Skin of body (tissue), 3 donors: ENCODE results near the gene CFAP65. TPM values are rescaled to one million over a fixed set of nuclear protein-coding genes. Genes with fewer than 3 reads are reported as not detected.

Experiments used
- DNase-seq: peaks from one replicate; lab custom pipeline; 2025; lab: John Stamatoyannopoulos, UW
- small RNA-seq: library from RNA; depleted of rRNA; stranded (forward); fragments of <200 nt; gene quantifications from one replicate; pipeline ENCODE3, GENCODE V24; 2014; ENCODE audit warnings: low replicate concordance
- total RNA-seq: library from RNA; depleted of rRNA; stranded (reverse); fragments of >200 nt; gene quantifications from one replicate; pipeline ENCODE4 v1.2.3, GENCODE V29; 2014

CFAP65 gene
- total RNA-seq, 1 donor from 2014 or later, result not detected

DNA sequence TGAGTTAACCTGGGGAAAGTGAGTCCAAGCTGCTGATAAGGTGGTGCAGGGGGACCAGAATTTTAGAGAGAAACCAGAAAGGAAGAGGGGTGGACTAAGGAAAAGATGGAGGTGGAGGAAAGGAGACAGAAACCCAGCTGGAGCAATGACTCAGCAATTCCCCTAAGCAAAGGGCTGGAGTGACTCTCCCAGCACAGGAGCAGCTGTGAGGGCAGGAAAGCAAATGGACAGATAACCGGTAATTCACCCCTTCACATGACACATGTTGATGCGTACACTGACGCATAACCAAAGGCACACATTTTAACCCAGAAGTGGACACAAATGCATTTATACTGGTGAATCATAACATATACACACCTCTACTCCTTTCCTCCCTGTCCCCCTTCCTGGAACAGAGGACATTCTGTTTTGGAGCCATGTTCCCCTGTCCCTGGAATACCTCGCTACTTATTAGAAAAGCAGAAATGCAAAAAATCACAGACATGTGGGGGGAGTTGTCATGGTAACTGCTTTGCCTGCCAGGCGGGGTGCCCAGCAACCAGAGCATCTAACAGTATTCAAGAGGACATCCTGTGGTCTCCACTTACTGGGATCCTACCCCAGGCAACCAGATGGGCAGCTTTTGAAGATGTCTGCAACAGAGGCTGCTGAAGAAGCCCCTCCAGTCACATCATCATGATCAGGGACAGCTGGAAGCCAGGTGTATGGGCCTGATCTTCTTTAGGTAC is 77.1 kb downstream of the CFAP65 start:
- DNase-seq, result no peak

DNA sequence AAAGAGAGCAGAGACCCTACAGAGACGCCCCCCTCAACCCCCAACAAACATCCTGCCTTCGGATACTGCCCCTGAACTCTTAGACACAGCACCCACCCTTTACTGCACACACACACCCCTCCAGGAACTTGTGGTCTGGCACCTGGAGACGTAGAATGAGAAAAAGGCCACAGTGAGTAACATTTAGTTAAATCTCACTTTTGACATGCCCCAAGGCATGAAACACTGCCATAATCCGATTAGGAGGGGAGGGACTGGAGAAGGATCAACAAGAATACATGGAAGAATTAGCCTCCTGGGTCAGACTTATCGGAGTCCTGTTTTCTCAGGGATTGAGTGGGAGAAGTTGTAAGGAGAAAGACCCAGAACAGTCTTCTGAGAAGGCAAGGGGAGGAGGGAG is 77.7 kb downstream of the CFAP65 start:
- DNase-seq, result no peak

DNA sequence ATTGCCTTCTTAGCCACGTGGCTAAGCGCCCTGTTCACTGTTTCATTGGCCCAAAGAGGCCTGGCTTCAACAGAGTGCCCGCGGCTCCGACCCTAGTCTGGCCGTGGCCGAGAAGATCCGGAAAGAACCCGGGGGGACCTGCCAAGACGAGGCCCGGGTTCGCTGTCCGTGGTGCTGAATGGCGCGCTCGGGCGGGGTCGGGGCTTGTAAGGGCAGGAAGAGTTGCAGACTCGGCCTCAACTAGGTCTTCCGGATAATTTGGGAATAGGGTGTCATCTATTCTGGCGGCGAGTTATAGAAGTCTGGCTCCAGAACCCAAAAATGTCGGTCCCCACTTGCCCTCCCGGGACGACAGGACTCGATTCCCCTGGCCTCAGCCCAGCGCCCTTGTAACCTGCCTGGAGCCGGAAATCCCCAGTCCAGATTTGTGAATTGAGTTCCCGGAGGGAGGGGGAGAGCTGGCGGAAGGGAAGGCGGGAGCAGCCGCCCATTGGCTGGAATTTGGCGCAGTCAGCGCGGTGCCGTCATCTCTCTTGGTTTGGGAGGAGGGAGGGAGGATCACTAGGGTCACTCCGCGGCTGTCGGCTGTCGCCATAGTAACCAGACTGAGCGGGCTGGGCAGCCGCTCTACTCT is 78.3 kb downstream of the CFAP65 start:
- peak; percentile 35 for DNase-seq

DNA sequence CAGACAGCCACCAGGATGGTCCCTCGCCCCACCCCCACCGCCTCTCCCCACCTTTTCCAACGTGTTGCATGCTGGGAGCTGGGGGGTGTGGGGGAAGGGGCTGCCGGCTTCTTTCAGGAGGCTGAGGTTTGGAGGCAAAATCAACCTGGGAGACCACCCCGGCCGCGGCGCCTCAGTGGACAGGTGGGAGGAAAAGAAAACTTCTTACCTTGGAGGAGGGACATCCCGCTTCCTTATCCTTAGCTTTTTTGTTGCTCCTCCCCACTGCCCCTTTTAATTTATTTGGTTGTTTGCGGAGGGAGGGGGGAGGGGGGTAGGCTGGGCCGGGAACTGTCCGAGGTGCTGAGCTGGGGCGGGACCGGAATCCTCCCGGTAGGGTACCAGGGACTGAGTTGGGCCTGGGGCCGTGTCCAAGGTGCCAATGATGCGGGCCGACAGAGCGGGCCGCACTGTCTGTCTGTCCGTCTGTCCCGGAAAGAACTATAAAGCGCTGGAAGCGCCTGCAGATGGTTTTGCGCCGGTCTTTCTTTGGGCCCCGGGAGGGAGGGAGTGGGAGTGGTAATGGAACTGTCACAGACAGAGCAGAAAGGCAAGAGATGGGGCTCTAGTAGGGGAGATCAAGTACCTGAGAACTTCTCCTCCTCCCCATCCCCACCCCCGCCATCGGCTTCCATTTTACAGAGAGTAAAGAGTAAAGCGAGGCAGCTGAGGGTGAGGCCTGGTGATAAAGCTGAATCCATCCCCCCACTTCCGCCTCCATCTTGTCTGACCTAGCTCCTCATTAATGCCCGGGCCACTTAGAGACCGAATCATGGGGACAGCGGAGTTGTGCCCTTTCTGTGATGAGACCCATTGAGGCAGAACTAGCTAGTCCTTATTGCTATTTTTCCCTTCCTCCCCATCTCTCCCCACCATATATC is 79.4 kb downstream of the CFAP65 start:
- DNase-seq, result no peak

DNA sequence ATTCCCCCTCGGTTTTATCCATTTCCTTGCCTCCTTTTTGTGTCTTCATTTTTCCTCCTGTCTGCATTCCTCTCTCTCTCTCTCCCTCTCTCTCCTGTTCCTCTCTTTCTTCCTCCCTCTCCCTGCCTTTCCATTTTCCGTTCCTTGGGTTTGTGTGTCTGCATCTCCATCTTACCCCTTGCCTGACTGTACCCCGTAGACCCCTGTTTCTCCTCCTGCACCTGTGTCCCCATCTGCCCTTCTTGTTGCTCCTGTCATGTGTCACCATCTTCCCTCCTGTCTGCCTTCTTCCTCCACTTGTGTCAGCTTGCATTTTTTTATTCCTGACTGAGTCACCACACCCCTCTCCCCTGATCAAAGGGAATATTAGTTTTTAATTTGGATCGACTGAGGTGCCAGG is 80.1 kb downstream of the CFAP65 start:
- no peak for DNase-seq

DNA sequence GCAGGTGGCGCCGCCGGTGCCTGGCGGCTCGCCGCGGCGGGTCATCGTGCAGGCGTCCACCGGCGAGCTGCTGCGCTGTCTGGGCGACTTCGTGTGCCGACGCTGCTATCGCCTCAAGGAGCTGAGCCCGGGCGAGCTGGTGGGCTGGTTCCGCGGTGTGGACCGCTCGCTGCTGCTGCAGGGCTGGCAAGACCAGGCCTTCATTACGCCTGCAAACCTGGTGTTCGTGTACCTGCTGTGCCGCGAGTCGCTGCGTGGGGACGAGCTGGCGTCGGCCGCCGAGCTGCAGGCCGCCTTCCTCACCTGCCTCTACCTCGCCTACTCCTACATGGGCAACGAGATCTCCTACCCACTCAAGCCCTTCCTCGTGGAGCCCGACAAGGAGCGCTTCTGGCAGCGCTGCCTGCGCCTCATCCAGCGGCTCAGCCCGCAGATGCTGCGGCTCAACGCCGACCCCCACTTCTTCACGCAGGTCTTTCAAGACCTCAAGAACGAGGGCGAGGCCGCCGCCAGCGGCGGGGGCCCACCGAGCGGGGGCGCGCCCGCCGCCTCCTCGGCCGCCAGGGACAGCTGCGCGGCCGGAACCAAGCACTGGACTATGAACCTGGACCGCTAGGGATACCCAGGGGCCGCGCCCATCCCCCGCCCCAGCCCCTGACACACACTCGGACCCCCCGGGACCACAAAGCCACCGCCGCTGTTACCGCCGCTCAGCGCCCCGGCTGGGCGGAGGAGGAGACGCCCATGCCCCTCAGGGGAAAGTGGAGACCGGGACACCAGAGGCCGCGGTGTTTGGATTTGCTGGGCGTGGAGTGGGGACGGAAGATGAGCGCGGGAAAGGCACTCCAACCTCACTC is 80.8 kb downstream of the CFAP65 start:
- DNase-seq, result no peak

DNA sequence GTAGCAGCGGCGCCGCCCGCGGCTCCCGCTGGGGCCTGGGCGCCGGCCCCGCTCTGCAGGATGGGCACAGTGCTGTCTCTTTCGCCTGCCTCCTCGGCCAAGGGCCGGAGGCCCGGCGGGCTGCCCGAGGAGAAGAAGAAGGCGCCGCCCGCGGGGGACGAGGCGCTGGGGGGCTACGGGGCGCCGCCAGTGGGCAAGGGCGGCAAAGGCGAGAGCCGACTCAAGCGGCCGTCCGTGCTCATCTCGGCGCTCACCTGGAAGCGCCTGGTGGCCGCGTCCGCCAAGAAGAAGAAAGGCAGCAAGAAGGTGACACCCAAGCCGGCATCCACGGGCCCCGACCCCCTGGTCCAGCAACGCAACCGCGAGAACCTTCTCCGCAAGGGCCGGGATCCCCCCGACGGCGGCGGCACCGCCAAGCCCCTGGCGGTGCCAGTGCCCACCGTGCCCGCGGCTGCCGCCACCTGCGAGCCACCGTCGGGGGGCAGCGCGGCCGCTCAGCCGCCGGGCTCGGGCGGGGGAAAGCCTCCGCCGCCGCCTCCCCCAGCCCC is 81.5 kb downstream of the CFAP65 start:
- DNase-seq, result no peak

DNA sequence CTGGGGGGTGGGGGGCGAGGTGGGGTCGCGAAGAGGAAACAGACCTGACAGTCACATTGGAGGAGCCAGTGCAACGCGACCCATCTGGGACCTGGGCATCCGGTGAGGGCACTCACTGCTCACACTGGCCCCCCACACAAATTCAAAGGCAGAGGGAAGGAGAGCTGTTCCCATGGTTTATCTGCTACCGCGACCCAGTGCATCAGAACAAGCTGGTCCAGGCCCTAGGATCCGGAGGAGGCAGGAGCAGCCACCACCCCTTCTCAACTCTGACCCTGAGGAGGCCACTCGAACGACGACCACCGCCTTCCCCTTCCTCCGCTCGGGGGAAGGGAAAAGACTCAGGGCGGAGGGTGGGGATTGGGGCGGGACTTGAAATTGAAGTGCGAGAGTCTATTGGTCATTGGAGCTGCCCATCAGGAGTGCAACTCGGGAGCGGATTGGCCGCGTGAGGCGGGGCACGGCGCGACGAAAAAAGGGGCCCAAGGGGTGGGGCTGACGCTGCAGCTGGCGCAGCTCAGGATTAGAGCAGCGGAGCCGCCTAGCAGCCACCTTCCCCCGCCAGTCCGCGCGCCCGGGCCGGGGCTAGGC is 82.1 kb downstream of the CFAP65 start, which contains the start of gene CDK5R2:
Gene CDK5R2 (plus strand): TSS at position 526 of the 591 bp plus-strand sequence. CDS start 155 bp downstream, outside the sequence.
- peak; percentile 67 for DNase-seq

DNA sequence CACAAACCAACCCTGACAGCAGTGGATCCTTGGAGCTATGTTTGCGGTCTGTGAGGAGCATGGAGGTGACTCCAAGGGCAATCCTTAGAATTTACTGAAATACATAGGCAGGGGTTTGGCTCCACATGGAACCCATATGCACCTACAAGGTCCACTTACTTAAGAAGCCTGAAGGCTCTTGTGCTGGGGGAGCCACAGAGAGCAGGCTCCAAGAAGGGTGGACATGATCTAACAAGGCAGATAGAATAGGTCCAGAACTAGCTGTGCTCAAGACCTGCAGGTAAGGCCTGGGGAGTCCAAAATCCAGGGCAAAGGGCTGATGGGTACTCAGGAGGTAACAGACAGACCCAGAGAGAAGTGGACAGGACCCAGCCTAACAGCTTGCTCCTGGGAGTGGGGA is 83.0 kb downstream of the CFAP65 start:
- no peak for DNase-seq

DNA sequence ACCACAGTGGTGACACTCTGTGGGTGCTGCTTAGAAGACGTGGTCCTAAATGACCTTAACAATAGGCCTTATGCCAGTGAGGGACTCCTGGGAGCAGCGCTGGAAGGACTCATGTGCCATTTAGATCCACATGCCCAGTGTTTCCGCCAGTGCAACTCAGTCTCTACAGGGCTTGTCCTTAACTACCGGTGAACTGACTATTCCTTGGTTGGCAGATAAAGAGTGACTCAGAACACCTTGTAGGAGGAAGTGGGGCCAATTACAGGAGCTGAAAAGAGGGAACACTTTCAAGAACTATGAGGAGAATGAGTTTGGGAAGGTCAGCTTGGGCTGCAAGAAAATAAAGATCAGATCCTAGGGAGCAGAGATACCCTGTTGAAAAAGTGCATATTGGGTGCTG is 83.6 kb downstream of the CFAP65 start:
- no peak for DNase-seq

DNA sequence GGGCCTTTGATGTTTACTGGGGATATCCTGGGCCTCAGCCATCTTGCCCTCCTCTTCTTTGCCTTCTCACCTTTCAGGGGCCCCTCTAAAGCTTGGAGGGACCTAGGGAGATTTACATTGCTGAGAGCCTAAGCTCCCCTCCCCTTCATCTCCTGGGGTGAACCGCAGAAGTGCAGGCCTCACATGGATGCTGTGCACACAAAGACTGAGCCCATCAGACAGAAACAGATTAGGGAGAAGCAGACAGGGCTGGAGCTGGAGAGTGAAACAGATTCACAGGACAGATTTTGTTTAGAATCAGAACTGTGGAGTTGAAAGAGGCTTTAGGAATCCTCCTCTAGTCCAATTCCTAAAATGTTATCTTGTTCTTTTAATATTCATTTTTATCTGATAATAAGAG is 85.3 kb downstream of the CFAP65 start:
- DNase-seq, result no peak

DNA sequence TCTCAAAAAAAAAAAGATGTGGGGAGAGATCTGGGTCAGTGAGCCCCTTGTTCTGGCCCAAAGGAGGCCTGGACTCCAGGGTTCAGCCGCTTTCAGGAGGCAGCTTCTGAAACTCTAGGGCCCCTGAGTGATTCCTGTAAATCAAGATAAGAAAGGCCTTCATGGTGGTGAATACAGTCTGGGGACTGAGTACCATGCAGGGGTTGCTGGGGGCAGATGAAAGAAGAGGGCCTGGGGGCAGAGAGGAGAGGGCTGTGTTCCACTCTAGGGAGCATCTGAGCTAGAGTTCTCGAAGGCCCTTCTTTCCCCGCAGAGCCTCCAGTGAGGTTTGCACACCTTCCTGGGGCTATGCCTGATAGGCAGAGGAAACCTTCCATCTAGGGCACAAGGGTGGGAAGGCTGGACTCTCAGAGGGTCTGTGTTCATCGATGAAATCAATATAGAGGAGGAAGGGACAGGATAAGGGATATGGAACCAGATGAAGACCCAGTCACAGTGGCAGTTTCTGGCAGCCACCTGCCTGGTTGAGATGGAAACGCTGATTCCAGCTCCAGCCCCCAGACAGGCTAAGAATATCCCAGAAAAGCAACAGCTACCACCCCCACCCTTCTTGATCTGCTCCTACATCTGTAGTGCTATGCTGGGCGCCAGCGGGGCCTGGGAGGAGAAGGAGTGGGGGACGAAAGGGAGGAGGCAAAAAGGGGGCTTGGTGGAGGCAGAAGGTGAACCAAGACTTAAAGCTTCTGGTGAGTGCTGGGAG is 86.6 kb downstream of the CFAP65 start:
- DNase-seq, result no peak

DNA sequence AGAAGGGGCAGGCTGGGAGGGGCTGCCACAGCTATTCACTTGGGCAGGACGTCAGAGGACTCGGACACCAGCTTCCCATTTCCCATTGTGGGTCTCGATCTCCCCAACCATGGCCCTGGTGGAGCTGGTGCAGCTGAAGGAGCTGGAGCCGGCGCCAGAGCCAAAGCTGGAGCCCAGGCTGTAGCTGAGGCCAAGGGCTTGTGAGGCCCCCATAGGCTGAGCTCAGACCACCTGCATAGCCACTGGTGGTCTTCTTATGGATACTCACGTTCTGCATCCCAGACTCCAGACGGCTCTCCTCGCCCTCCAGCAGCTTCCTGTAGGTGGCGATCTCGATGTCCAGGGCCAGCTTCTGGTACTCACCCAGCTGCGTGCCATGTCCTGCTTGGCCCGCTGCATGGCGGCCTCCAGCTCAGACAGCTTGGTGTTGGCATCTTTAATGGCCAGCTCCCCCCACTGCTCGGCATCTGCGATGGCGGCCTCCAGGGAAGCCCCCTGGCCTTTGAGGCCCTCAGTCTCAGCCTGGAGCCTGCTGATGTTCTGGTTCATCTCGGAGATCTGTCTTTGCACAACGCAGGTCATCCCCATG is 87.9 kb downstream of the CFAP65 start:
- no peak for DNase-seq

Small RNAs within 50 kb of the gene (small RNA-seq; reads per million reads assigned to genes)
- not detected for gene MIR3131
- gene MIR375, result 70.6 reads per million, percentile 96 among the genes with 10 or more reads in this experiment

Other genes starting within 250 kb of the CFAP65 start
- gene PRKAG3, start 209.7 kb downstream of the CFAP65 start, total RNA-seq, result 2.5 TPM
- gene WNT6, start 181.7 kb downstream of the CFAP65 start, total RNA-seq, result 1.7 TPM
- 5.7 TPM for gene WNT10A, start 160.7 kb downstream of the CFAP65 start, total RNA-seq
- gene CDK5R2, start 81.8 kb downstream of the CFAP65 start, total RNA-seq, result not detected
- gene FEV, start 56.3 kb downstream of the CFAP65 start, total RNA-seq, result not detected
- gene CRYBA2, start 48.1 kb downstream of the CFAP65 start, total RNA-seq, result not detected
- gene IHH, start 19.4 kb upstream of the CFAP65 start, total RNA-seq, result 0.10 TPM
- 10.7 TPM for gene NHEJ1, start 119.3 kb upstream of the CFAP65 start, total RNA-seq
- 1.5 TPM for gene SLC23A3, start 128.5 kb upstream of the CFAP65 start, total RNA-seq
- gene CNPPD1, start 135.4 kb upstream of the CFAP65 start, total RNA-seq, result 24.1 TPM
- gene RETREG2, start 136.8 kb upstream of the CFAP65 start, total RNA-seq, result 31.2 TPM
- 14.1 TPM for gene ZFAND2B, start 165.3 kb upstream of the CFAP65 start, total RNA-seq
- gene ABCB6, start 177.4 kb upstream of the CFAP65 start, total RNA-seq, result 23.8 TPM
- gene ATG9A, start 188.1 kb upstream of the CFAP65 start, total RNA-seq, result 24.7 TPM
- gene ANKZF1, start 188.3 kb upstream of the CFAP65 start, total RNA-seq, result 41.6 TPM
- gene GLB1L, start 203.9 kb upstream of the CFAP65 start, total RNA-seq, result 6.8 TPM
- 8.2 TPM for gene STK16, start 204.0 kb upstream of the CFAP65 start, total RNA-seq
- gene TUBA4B, start 211.7 kb upstream of the CFAP65 start, total RNA-seq, result not detected
- 35.7 TPM for gene TUBA4A, start 212.4 kb upstream of the CFAP65 start, total RNA-seq
- gene DNAJB2, start 237.8 kb upstream of the CFAP65 start, total RNA-seq, result 46.7 TPM